Measurements from ENCODE around the gene OR2V1.

DNA sequence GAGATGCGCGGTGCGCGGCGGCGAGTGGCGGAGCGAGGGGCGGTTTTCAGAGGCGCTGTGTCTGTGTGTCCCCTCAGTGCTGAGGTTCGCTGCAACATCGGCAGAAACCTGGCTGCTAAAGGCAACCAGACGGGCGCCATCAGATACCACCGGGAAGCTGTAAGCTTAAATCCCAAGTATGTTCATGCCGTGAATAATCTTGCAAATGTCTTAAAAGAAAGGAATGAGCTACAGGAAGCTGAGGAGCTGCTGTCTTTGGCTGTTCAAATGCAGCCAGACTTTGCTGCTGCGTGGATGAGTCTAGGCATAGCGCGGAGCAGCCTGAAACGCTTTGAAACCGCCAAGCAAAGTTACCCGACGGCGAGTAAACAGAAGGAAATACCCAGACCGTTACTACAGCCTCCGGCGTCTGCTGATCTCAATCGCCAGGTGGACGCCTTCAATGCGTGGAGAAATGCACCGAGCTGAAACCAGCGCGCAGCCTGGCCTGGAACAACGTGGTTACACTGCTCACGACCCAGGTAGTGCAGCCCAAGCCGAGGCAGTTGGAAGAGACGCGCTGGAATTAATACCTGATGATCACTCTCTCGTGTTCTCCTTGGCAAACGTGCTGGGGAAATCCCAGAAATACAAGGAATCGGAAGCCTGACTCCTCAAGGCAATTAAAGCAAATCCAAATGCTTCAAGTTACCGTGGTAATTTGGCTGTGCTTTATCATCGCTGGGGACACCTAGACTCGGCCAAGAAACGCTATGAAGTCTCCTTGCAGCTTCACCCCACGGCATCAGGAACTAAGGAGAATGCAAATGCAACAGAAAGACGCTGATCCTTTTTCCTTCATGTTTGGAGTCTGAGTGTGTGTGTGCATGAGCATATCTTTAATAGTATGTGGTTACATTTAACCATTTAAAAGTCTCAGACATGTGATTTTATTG is 15.9 kb downstream of the OR2V1 start:
- TF ChIP-seq POLR2AphosphoS5 (IDR thresholded peaks at IDR 0.05; ENCODE audit: low read depth, low read length) (no peak), POU2F2 (IDR thresholded peaks at IDR 0.05; ENCODE audit: low read depth, low read length) (no peak), TAF1 (IDR thresholded peaks at IDR 0.05; ENCODE audit: low read depth, low read length) (no peak), POLR2A (IDR thresholded peaks at IDR 0.05; ENCODE audit: low read depth, low read length) (no peak), PAX5 (IDR thresholded peaks at IDR 0.05; ENCODE audit: insufficient read depth, low read length, severe bottlenecking) (no peak)
